Activated CD8-positive, alpha-beta T cell treated with anti-CD3 and anti-CD28 coated beads, Interleukin-2, amount 10 ng/mL, durations not matched to agents 7 days and 5 days (primary cell): ENCODE measurements around the gene LRRN1. TPM values are rescaled to one million over a fixed set of nuclear protein-coding genes. Genes with fewer than 3 reads are reported as not detected.
"Not testable (repeated sequence)": the region's sequence is repeated elsewhere in the genome, so short reads cannot be mapped to it uniquely, and the experiment has no call there.

Experiments
- ATAC-seq: fragments of 150-1000 bp; cut with Tn5 transposase; one replicate; pipeline ENCODE4 v1.10.0; 2021; ENCODE audit warnings: moderate library complexity
- CTCF ChIA-PET: fragments of 350-600 bp; sonication (Branson Sonifier 250); formaldehyde crosslinking; loops from one replicate; lab custom pipeline; 2021; ENCODE audit warnings: antibody characterized with exemption; lab: Charles Lee
- POLR2A ChIA-PET: fragments of 350-600 bp; sonication (Branson Sonifier 250); formaldehyde crosslinking; loops from one replicate; lab custom pipeline; 2021; ENCODE audit warnings: antibody characterized with exemption; lab: Charles Lee
- DNase-seq: peaks from one replicate; pipeline ENCODE4 v3.0.0-alpha.2; 2020
- H3K27ac Mint-ChIP-seq: one replicate; pipeline ENCODE4 v1.8.0; 2021; ENCODE audit warnings: mild to moderate bottlenecking, mixed read lengths
- H3K27me3 Mint-ChIP-seq: one replicate; pipeline ENCODE4 v1.8.0; 2021; ENCODE audit warnings: low read depth, mixed read lengths
- H3K36me3 Mint-ChIP-seq: one replicate; pipeline ENCODE4 v1.8.0; 2021; ENCODE audit warnings: low read depth, mixed read lengths
- H3K4me1 Mint-ChIP-seq: one replicate; pipeline ENCODE4 v1.8.0; 2021; ENCODE audit warnings: low read depth, mixed read lengths
- H3K4me3 Mint-ChIP-seq: one replicate; pipeline ENCODE4 v1.8.0; 2021; ENCODE audit warnings: mild to moderate bottlenecking, mixed read lengths
- H3K9me3 Mint-ChIP-seq: one replicate; pipeline ENCODE4 v1.8.0; 2022; ENCODE audit warnings: mixed read lengths; ENCODE audit not compliant: insufficient read depth
- total RNA-seq, 2 experiments: library from RNA; stranded (reverse); gene quantifications; one replicate each; pipeline ENCODE4 v1.2.3, GENCODE V29; 2021

LRRN1 gene
- total RNA-seq, 2 experiments from 2014 or later = 1.4 to 1.7 TPM

DNA sequence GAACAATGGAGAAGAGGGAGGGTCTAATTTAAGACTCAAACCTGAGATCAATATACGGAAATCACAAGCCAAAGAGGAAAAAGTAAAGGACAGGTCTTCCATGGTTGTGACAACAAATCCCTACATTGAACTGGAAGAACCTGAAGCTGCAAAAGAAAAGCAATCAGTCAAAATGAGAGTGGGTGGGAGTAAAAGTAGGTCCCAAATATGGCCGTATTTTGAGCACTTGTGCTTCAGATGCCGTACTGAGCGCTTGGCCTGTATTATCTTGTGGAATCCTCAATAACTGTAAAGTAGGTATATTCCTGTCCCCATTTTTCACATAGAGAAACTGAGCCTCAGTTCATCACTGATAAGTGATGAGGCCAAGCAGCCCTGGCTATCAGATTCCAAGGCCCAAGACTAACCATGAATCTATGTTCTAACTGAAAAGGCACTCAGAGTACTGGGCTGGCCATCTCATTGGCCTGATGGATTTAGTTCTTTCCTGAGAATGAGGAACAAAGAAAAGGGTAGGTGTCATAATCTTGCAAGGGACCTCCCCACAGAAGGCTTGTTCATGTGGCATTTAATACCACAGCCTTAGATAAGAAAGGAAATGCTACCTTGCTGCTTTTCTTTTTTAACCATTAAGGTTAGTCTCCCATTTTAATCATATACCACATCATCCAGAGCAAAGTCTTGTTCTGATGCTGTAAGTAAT lies 52.5 kb downstream of the LRRN1 start:
- ATAC-seq = no peak
- CTCF ChIA-PET = no interaction called here
- no peak for DNase-seq
- Mint-ChIP-seq H3K4me3 (no peak overlapping the region), H3K27ac (no peak overlapping the region), H3K4me1 (no peaks in the 10 kb centered on the region), H3K27me3 (no peaks in the 10 kb centered on the region), H3K9me3 (no peaks in the 10 kb centered on the region), H3K36me3 (no peaks in the 10 kb centered on the region)
- POLR2A ChIA-PET = no interaction called here

DNA sequence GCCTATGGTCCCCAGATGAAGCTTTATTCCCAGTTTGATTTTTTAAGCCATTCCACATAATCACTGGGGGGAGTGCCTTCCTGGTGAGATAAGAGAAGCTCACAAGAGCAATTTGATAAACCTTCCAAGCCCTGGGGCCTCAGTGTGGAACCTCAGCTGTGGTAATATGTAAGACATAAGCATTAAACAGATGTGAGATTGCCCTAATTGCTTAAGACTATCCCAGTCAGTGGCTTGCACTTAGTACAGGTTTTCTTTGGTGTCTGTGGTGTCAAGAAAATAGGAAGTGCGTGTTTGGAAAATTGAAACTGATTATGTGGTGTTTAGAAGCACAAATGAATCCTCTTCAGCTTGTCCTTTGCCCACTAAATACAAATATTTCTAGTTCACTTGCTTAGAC lies 54.3 kb downstream of the LRRN1 start:
- H3K9me3 Mint-ChIP-seq = no peaks in the 10 kb centered on the region
- no peak overlapping the region for H3K27ac Mint-ChIP-seq
- no peaks in the 10 kb centered on the region for H3K27me3 Mint-ChIP-seq
- CTCF ChIA-PET = no interaction called here
- H3K36me3 Mint-ChIP-seq = no peaks in the 10 kb centered on the region
- H3K4me1 Mint-ChIP-seq = no peaks in the 10 kb centered on the region
- no peak for ATAC-seq
- no peak overlapping the region for H3K4me3 Mint-ChIP-seq
- DNase-seq = no peak
- POLR2A ChIA-PET = no interaction called here

DNA sequence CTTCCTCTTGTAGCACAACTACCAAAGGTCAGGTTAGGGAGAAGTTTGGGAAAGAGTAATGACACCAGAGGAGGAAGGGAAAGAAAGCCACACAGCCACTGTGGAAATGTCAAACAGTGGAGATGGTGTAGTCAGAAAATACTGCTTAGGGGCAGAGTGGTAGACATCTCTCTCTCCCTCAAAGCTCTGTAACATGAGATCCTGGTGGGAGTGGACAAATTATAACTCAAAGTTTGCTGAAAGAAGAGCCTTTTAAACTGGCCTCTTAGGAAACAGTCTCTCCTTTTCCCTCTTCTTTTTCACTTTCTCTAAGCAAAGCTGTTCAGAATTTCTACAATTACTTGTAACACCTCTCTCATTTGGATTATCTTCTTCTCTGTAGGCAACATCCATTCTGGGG lies 55.8 kb downstream of the LRRN1 start:
- DNase-seq (no peak), ATAC-seq (no peak)
- ChIA-PET POLR2A (no interaction called here), CTCF (no interaction called here)
- H3K27ac Mint-ChIP-seq = no peak overlapping the region
- no peaks in the 10 kb centered on the region for H3K9me3 Mint-ChIP-seq
- no peak overlapping the region for H3K4me3 Mint-ChIP-seq
- H3K36me3 Mint-ChIP-seq = no peaks in the 10 kb centered on the region
- no peaks in the 10 kb centered on the region for H3K27me3 Mint-ChIP-seq
- no peaks in the 10 kb centered on the region for H3K4me1 Mint-ChIP-seq

DNA sequence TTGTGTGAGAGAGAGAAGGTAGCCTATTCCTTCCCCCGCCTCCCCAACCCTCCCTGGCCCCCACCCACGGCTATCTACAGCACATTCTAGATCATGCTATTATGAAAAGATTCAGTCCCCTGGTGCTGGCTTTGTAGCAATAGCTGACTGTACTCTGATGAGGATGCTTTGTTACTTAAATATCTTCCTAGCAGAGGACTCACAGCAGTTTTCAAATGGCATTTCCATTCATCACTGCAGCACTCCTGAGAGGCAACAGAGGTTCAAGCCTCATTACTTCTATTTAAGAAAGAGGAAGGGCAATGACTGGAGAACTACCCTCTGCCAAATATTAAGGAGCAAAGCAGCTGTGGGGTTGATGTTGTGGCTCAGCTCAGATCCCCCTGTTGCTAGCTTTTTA lies 61.0 kb downstream of the LRRN1 start:
- H3K27ac Mint-ChIP-seq = no peak overlapping the region
- no peaks in the 10 kb centered on the region for H3K36me3 Mint-ChIP-seq
- ATAC-seq (no peak), DNase-seq (no peak)
- no peak overlapping the region for H3K4me3 Mint-ChIP-seq
- ChIA-PET CTCF (no interaction called here), POLR2A (no interaction called here)
- H3K9me3 Mint-ChIP-seq = peaks cover 4% of the 10 kb centered on the region
- H3K27me3 Mint-ChIP-seq = no peaks in the 10 kb centered on the region
- H3K4me1 Mint-ChIP-seq = no peaks in the 10 kb centered on the region

DNA sequence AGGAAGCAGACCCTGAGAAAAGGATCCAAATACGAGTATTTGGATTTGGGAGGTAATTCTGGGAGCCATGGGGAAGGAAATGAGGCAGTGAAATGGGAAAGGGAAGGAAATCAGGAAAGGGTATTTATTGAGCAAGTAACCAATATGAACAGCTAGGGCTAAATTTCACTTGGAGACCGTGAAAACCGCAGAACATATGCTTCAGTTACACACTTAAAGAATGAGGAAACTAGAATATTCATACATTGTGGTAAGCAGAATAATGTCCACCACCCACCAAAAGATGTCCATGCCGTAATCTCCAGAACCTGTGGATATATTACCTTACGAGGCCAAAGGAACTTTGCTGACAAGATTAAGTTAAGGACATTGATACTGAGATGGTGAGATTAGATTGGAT lies 63.3 kb downstream of the LRRN1 start:
- ATAC-seq = no peak
- Mint-ChIP-seq H3K4me1 (no peaks in the 10 kb centered on the region), H3K4me3 (no peak overlapping the region), H3K27me3 (no peaks in the 10 kb centered on the region), H3K36me3 (no peaks in the 10 kb centered on the region), H3K27ac (no peak overlapping the region), H3K9me3 (peaks cover 4% of the 10 kb centered on the region)
- DNase-seq = no peak
- POLR2A ChIA-PET = no interaction called here
- CTCF ChIA-PET = no interaction called here

DNA sequence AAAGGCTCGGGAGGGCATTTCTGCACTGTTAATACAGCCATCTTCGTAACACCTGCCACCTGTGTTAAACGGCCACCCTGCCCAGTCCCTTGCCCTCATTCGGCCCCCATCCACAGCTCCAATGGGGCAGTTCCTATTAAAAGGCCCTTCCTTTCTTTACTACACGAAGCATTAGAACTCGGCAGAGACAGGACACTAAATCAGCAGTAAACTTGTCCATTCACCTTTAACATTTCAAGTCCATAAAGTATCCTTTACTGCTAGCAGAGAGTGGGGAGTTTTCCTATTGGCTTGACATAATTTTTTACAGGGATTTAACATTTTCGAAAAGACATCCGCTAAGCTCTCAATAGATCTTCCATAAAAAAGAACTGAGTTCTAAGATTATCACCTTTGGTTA lies 76.3 kb downstream of the LRRN1 start:
- Mint-ChIP-seq H3K36me3 (no peaks in the 10 kb centered on the region), H3K4me3 (no peak overlapping the region), H3K27ac (no peak overlapping the region), H3K9me3 (no peaks in the 10 kb centered on the region), H3K27me3 (no peaks in the 10 kb centered on the region), H3K4me1 (no peaks in the 10 kb centered on the region)
- CTCF ChIA-PET = no interaction called here
- POLR2A ChIA-PET = no interaction called here
- ATAC-seq (no peak), DNase-seq (no peak)

DNA sequence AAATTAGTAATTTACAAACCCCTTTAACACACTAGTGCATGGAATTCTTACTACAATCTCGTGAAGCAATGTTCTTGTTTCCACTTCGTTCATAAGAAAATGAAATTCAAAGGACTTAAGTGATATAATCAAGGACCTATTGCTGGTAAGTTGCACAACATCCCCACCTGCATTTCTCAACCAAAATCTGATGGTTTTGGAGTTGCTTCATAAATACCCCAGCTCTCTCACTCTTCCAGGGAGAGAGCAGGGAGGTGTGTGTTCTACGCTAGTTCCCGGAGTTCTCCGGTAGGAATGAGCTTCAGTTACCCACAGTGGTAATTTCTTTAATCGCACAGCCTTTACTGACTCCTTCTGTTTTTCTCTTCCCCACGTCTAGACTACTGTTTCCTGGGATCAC lies 81.8 kb downstream of the LRRN1 start:
- ATAC-seq (no peak), DNase-seq (no peak)
- no peaks in the 10 kb centered on the region for H3K36me3 Mint-ChIP-seq
- no peaks in the 10 kb centered on the region for H3K9me3 Mint-ChIP-seq
- no peaks in the 10 kb centered on the region for H3K27me3 Mint-ChIP-seq
- H3K4me3 Mint-ChIP-seq = no peak overlapping the region
- H3K4me1 Mint-ChIP-seq = no peaks in the 10 kb centered on the region
- no peak overlapping the region for H3K27ac Mint-ChIP-seq
- ChIA-PET CTCF (interaction anchor here (0.7 kb wide), 1 partner anchor 803 kb away, joined by 3 read pairs; no protein-coding TSS in a partner anchor), POLR2A (no interaction called here)

DNA sequence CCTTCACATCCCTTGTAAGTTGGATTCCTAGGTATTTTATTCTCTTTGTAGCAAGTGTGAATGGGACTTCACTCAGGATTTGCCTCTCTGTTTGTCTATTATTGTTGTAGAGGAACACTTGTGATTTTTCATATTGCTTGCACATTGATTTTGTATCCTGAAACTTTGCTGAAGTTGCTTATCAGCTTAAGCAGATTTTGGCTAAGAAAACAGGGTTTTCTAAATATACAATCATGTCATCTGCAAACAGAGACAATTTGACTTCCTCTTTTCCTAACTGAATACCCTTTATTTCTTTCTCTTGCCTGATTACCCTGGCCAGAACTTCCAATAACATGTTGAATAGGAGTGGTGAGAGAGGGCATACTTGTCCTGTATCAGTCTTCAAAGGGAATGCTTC lies 88.1 kb downstream of the LRRN1 start:
- DNase-seq, POLR2A ChIA-PET, H3K36me3 Mint-ChIP-seq: not testable (repeated sequence)

DNA sequence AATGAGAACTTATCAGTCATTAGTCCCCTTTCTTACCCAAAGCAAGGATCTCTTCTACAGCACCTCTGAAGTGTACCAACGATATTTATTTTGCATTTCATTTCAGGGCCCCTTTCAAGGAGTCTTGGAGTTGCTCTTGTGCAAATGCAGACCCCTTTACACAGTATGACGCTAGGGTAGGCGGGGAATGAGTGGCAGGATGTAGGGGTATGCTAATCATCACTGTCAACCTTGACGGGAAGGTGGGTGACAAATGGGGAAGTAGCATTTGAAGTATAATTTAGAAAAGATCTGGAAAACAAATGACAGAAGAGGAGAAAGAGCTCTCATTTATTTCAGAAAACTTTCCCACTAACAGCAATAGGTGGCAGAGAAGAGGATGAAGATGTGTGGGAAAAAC lies 94.4 kb downstream of the LRRN1 start:
- peaks cover 12% of the 10 kb centered on the region for H3K9me3 Mint-ChIP-seq
- ChIA-PET POLR2A (no interaction called here), CTCF (no interaction called here)
- DNase-seq = no peak
- no peaks in the 10 kb centered on the region for H3K36me3 Mint-ChIP-seq
- H3K27me3 Mint-ChIP-seq = no peaks in the 10 kb centered on the region
- H3K4me1 Mint-ChIP-seq = no peaks in the 10 kb centered on the region
- no peak overlapping the region for H3K27ac Mint-ChIP-seq
- no peak overlapping the region for H3K4me3 Mint-ChIP-seq
- ATAC-seq = no peak

More for the DNA sequence above, 88.1 kb downstream of the LRRN1 start:
- H3K4me3 Mint-ChIP-seq, H3K4me1 Mint-ChIP-seq, ATAC-seq, H3K27me3 Mint-ChIP-seq, CTCF ChIA-PET, H3K27ac Mint-ChIP-seq: not testable (repeated sequence)
- H3K9me3 Mint-ChIP-seq = peaks cover 12% of the 10 kb centered on the region
